ENCODE results near the gene RABGAP1L. TPM values are rescaled to one million over a fixed set of nuclear protein-coding genes. Genes with fewer than 3 reads are reported as not detected.

RABGAP1L gene
- total RNA-seq, 1 experiment from 2014 or later = 76.9 TPM

DNA sequence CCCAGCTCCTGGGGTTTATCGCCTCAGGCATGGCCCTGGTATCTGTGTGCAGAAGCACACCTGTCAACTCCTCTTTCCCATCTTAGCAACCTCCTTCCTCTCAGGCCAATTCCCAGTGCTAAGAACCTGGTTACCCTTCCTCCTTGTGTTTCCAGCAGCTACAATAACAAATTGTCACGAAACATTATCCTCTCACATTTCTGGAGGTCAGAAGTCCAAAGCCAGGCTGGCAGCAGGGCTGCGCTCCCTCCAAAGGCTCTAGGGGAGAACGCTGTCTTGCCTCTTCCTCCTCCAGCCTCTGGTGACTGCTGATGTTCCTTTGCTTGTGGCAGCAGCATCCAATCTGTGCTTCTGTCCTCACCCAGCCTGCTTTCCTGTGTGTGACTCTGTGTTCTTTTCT lies 874.6 kb downstream of the RABGAP1L start:
- TF ChIP-seq ETV6 (CRISPR knock-in tag; IDR thresholded peaks at IDR 0.05) (no peak), ZNF396 (CRISPR knock-in tag; IDR thresholded peaks at IDR 0.05; ENCODE audit: borderline replicate concordance) (no peak), TP53 (CRISPR knock-in tag; IDR thresholded peaks at IDR 0.05) (no peak), ZNF232 (CRISPR knock-in tag; IDR thresholded peaks at IDR 0.05) (no peak), ESRRA (CRISPR knock-in tag; IDR thresholded peaks at IDR 0.05; ENCODE audit: borderline replicate concordance) (no peak), SMAD4 (CRISPR knock-in tag; IDR thresholded peaks at IDR 0.05) (no peak), OVOL2 (CRISPR knock-in tag; IDR thresholded peaks at IDR 0.05; ENCODE audit: borderline replicate concordance) (no peak), FOXJ3 (CRISPR knock-in tag; IDR thresholded peaks at IDR 0.05; ENCODE audit: borderline replicate concordance) (no peak), ZNF121 (CRISPR knock-in tag; IDR thresholded peaks at IDR 0.05) (no peak), ZNF219 (CRISPR knock-in tag; IDR thresholded peaks at IDR 0.05; ENCODE audit: borderline replicate concordance) (no peak), CREM (CRISPR knock-in tag; IDR thresholded peaks at IDR 0.05) (no peak)
- TF ChIP-seq, protein P1, sequence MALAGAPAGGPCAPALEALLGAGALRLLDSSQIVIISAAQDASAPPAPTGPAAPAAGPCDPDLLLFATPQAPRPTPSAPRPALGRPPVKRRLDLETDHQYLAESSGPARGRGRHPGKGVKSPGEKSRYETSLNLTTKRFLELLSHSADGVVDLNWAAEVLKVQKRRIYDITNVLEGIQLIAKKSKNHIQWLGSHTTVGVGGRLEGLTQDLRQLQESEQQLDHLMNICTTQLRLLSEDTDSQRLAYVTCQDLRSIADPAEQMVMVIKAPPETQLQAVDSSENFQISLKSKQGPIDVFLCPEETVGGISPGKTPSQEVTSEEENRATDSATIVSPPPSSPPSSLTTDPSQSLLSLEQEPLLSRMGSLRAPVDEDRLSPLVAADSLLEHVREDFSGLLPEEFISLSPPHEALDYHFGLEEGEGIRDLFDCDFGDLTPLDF (CRISPR knock-in tag; IDR thresholded peaks at IDR 0.05) = no peak
- TF ChIP-seq, protein P2, sequence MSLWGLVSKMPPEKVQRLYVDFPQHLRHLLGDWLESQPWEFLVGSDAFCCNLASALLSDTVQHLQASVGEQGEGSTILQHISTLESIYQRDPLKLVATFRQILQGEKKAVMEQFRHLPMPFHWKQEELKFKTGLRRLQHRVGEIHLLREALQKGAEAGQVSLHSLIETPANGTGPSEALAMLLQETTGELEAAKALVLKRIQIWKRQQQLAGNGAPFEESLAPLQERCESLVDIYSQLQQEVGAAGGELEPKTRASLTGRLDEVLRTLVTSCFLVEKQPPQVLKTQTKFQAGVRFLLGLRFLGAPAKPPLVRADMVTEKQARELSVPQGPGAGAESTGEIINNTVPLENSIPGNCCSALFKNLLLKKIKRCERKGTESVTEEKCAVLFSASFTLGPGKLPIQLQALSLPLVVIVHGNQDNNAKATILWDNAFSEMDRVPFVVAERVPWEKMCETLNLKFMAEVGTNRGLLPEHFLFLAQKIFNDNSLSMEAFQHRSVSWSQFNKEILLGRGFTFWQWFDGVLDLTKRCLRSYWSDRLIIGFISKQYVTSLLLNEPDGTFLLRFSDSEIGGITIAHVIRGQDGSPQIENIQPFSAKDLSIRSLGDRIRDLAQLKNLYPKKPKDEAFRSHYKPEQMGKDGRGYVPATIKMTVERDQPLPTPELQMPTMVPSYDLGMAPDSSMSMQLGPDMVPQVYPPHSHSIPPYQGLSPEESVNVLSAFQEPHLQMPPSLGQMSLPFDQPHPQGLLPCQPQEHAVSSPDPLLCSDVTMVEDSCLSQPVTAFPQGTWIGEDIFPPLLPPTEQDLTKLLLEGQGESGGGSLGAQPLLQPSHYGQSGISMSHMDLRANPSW (CRISPR knock-in tag; conservative IDR thresholded peaks at IDR 0.05; ENCODE audit: low read depth) = no peak
- TF ChIP-seq, protein P3, sequence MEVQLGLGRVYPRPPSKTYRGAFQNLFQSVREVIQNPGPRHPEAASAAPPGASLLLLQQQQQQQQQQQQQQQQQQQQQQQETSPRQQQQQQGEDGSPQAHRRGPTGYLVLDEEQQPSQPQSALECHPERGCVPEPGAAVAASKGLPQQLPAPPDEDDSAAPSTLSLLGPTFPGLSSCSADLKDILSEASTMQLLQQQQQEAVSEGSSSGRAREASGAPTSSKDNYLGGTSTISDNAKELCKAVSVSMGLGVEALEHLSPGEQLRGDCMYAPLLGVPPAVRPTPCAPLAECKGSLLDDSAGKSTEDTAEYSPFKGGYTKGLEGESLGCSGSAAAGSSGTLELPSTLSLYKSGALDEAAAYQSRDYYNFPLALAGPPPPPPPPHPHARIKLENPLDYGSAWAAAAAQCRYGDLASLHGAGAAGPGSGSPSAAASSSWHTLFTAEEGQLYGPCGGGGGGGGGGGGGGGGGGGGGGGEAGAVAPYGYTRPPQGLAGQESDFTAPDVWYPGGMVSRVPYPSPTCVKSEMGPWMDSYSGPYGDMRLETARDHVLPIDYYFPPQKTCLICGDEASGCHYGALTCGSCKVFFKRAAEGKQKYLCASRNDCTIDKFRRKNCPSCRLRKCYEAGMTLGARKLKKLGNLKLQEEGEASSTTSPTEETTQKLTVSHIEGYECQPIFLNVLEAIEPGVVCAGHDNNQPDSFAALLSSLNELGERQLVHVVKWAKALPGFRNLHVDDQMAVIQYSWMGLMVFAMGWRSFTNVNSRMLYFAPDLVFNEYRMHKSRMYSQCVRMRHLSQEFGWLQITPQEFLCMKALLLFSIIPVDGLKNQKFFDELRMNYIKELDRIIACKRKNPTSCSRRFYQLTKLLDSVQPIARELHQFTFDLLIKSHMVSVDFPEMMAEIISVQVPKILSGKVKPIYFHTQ (CRISPR knock-in tag; IDR thresholded peaks at IDR 0.05) = no peak
- TF ChIP-seq, protein P4, sequence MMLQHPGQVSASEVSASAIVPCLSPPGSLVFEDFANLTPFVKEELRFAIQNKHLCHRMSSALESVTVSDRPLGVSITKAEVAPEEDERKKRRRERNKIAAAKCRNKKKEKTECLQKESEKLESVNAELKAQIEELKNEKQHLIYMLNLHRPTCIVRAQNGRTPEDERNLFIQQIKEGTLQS (CRISPR knock-in tag; conservative IDR thresholded peaks at IDR 0.05) = no peak
- TF ChIP-seq, protein P5, sequence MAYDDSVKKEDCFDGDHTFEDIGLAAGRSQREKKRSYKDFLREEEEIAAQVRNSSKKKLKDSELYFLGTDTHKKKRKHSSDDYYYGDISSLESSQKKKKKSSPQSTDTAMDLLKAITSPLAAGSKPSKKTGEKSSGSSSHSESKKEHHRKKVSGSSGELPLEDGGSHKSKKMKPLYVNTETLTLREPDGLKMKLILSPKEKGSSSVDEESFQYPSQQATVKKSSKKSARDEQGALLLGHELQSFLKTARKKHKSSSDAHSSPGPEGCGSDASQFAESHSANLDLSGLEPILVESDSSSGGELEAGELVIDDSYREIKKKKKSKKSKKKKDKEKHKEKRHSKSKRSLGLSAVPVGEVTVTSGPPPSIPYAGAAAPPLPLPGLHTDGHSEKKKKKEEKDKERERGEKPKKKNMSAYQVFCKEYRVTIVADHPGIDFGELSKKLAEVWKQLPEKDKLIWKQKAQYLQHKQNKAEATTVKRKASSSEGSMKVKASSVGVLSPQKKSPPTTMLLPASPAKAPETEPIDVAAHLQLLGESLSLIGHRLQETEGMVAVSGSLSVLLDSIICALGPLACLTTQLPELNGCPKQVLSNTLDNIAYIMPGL (CRISPR knock-in tag; IDR thresholded peaks at IDR 0.05) = no peak
- TF ChIP-seq, protein P6, sequence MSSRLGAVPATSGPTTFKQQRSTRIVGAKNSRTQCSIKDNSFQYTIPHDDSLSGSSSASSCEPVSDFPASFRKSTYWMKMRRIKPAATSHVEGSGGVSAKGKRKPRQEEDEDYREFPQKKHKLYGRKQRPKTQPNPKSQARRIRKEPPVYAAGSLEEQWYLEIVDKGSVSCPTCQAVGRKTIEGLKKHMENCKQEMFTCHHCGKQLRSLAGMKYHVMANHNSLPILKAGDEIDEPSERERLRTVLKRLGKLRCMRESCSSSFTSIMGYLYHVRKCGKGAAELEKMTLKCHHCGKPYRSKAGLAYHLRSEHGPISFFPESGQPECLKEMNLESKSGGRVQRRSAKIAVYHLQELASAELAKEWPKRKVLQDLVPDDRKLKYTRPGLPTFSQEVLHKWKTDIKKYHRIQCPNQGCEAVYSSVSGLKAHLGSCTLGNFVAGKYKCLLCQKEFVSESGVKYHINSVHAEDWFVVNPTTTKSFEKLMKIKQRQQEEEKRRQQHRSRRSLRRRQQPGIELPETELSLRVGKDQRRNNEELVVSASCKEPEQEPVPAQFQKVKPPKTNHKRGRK (CRISPR knock-in tag; IDR thresholded peaks at IDR 0.05; ENCODE audit: borderline replicate concordance) = no peak
- TF ChIP-seq, protein P7, sequence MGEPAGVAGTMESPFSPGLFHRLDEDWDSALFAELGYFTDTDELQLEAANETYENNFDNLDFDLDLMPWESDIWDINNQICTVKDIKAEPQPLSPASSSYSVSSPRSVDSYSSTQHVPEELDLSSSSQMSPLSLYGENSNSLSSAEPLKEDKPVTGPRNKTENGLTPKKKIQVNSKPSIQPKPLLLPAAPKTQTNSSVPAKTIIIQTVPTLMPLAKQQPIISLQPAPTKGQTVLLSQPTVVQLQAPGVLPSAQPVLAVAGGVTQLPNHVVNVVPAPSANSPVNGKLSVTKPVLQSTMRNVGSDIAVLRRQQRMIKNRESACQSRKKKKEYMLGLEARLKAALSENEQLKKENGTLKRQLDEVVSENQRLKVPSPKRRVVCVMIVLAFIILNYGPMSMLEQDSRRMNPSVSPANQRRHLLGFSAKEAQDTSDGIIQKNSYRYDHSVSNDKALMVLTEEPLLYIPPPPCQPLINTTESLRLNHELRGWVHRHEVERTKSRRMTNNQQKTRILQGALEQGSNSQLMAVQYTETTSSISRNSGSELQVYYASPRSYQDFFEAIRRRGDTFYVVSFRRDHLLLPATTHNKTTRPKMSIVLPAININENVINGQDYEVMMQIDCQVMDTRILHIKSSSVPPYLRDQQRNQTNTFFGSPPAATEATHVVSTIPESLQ (CRISPR knock-in tag; IDR thresholded peaks at IDR 0.05) = no peak
- Mint-ChIP-seq H3K4me1 (peaks cover 25% of the 10 kb centered on the region), H3K27ac (no peak overlapping the region), H3K4me3 (no peak overlapping the region), H3K9me3 (no peaks in the 10 kb centered on the region), H3K27me3 (ENCODE audit: low read depth) (no peaks in the 10 kb centered on the region), H3K36me3 (no peaks in the 10 kb centered on the region)
- ATAC-seq (no peak), DNase-seq (ENCODE audit: low spot score) (no peak)
- CTCF ChIA-PET = interaction anchor here (0.8 to 3.7 kb wide), 3 partner anchors 91 to 118 kb away, joined by 4 to 20 read pairs (median 17); no protein-coding TSS in a partner anchor
- POLR2A ChIA-PET = no interaction called here
